Hepatocyte (in vitro differentiated cells): ENCODE results near the gene FBXO10. TPM values are rescaled to one million over a fixed set of nuclear protein-coding genes. Genes with fewer than 3 reads are reported as not detected.
A peak's percentile ranks its signal among the peaks of the same experiment; 100 is the strongest.
"Not testable (repeated sequence)": the region's sequence is repeated elsewhere in the genome, so short reads cannot be mapped to it uniquely, and the experiment has no call there.

Experiments
- DNase-seq: peaks from one replicate; pipeline ENCODE4 v3.0.0-alpha.2; 2016; ENCODE audit warnings: low spot score
- H2AFZ ChIP-seq: fragments of 200-600 bp; sonication (generic); 2 replicates; pipeline ENCODE4 v1.6.0; 2016; ENCODE audit warnings: antibody characterized with exemption, mild to moderate bottlenecking
- H3K27ac ChIP-seq: fragments of 200-600 bp; sonication (generic); 2 replicates; pipeline ENCODE4 v1.5.1; 2016; ENCODE audit warnings: mild to moderate bottlenecking
- H3K27me3 ChIP-seq: fragments of 200-600 bp; sonication (generic); 2 replicates; pipeline ENCODE4 v1.6.1; 2016
- H3K36me3 ChIP-seq: fragments of 200-600 bp; sonication (generic); replicated peaks from 2 replicates; pipeline ENCODE4 v1.5.1; 2016; ENCODE audit warnings: low read depth; ENCODE audit not compliant: insufficient read depth
- H3K4me1 ChIP-seq: fragments of 200-600 bp; sonication (generic); 2 replicates; pipeline ENCODE4 v1.5.1; 2016; ENCODE audit warnings: mild to moderate bottlenecking, moderate library complexity; ENCODE audit not compliant: insufficient read depth
- H3K4me2 ChIP-seq: fragments of 200-600 bp; sonication (generic); 2 replicates; pipeline ENCODE4 v1.6.0; 2016
- H3K4me3 ChIP-seq: fragments of 200-600 bp; sonication (generic); 2 replicates; pipeline ENCODE4 v1.5.1; 2016; ENCODE audit warnings: mild to moderate bottlenecking
- H3K79me2 ChIP-seq: fragments of 200-600 bp; sonication (generic); 2 replicates; pipeline ENCODE4 v1.6.0; 2017; ENCODE audit warnings: mild to moderate bottlenecking
- H3K9me2 ChIP-seq: fragments of 200-600 bp; sonication (generic); replicated peaks from 2 replicates; pipeline ENCODE4 v1.6.0; 2017; ENCODE audit warnings: mild to moderate bottlenecking; ENCODE audit not compliant: insufficient read depth
- H3K9me3 ChIP-seq: fragments of 200-600 bp; sonication (generic); 2 replicates; pipeline ENCODE4 v1.5.1; 2016; ENCODE audit warnings: low read depth, mild to moderate bottlenecking
- H4K20me1 ChIP-seq: fragments of 200-600 bp; sonication (generic); 2 replicates; pipeline ENCODE4 v1.6.0; 2016; ENCODE audit warnings: mild to moderate bottlenecking; ENCODE audit not compliant: insufficient read depth, poor library complexity, severe bottlenecking
- EZH2 ChIP-seq: fragments of 200-600 bp; sonication (generic); IDR thresholded peaks from 2 replicates; pipeline ENCODE4 v1.6.1; 2016; ENCODE audit warnings: antibody characterized with exemption, mild to moderate bottlenecking, borderline replicate concordance
- EZH2phosphoT487 ChIP-seq: fragments of 200-600 bp; sonication (generic); IDR thresholded peaks from one replicate; pipeline ENCODE4 v1.6.1; 2018; ENCODE audit warnings: antibody characterized with exemption, mild to moderate bottlenecking, low read depth, moderate library complexity; ENCODE audit not compliant: unreplicated experiment, severe bottlenecking
- WGBS: methylation state at CpG from one replicate; pipeline ENCODE4 v1.1.6; 2016; ENCODE audit warnings: low lambda C conversion rate; ENCODE audit errors: missing lambda C conversion rate; 5-methylcytosine and 5-hydroxymethylcytosine counted together
- polyA plus RNA-seq: library from polyadenylated mRNA; unstranded; fragments of >200 nt; fragmentation: Nextera tagmentation; extraction: Ambion mirVana; gene quantifications from 2 replicates; pipeline ENCODE4 v1.2.1, GENCODE V29; 2016
- total RNA-seq: library from RNA; depleted of rRNA; stranded (reverse); fragments of >200 nt; gene quantifications from 2 replicates; pipeline ENCODE4 v1.2.3, GENCODE V29; 2014
- TF ChIP-seq, protein P1 (sequence below): fragments of 200-600 bp; sonication (generic); IDR thresholded peaks from 2 replicates; pipeline ENCODE4 v1.5.1; 2016; ENCODE audit warnings: antibody characterized with exemption, mild to moderate bottlenecking; ENCODE audit not compliant: poor library complexity

FBXO10 gene
- total and polyA plus RNA-seq, 2 experiments from 2014 or later, result 7.4 to 12.5 TPM

DNA sequence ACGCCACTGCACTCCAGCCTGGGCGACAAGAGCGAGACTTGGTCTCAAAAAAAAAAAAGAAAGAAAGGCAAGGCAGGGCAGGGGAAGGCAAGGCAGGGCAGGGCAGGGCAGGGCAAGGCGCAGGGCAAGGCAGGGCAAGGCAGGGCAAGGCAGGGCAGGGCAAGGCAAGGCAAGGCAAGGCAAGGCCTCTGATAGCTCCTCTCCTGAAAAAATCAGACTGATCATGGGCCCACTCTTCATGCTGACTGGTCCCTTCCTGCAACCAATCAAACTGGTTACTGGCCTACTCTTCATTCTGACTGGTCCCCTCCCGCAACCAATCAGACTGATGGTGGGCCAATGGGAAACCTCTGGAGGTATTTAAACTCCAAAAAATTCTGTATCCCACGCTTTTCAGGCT, 107.6 kb downstream of the FBXO10 start:
- Histone ChIP-seq H3K36me3 (no peaks in the 10 kb centered on the region), H3K9me3 (no peaks in the 10 kb centered on the region), H3K27ac (no peak overlapping the region), H3K4me2 (no peak overlapping the region), H3K27me3 (no peaks in the 10 kb centered on the region), H2AFZ (no peak overlapping the region), H3K4me1 (peaks cover 6% of the 10 kb centered on the region), H3K9me2 (no peaks in the 10 kb centered on the region), H3K4me3 (no peak overlapping the region), H4K20me1 (peaks cover 3% of the 10 kb centered on the region), H3K79me2 (peaks cover 8% of the 10 kb centered on the region)
- DNase-seq, result no peak
- WGBS, result 88% methylated on average over 4 of the region's 6 CpGs
- no peak for TF ChIP-seq EZH2
- TF ChIP-seq, protein P1, sequence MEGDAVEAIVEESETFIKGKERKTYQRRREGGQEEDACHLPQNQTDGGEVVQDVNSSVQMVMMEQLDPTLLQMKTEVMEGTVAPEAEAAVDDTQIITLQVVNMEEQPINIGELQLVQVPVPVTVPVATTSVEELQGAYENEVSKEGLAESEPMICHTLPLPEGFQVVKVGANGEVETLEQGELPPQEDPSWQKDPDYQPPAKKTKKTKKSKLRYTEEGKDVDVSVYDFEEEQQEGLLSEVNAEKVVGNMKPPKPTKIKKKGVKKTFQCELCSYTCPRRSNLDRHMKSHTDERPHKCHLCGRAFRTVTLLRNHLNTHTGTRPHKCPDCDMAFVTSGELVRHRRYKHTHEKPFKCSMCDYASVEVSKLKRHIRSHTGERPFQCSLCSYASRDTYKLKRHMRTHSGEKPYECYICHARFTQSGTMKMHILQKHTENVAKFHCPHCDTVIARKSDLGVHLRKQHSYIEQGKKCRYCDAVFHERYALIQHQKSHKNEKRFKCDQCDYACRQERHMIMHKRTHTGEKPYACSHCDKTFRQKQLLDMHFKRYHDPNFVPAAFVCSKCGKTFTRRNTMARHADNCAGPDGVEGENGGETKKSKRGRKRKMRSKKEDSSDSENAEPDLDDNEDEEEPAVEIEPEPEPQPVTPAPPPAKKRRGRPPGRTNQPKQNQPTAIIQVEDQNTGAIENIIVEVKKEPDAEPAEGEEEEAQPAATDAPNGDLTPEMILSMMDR, result no peak
- TF ChIP-seq EZH2phosphoT487, result no peak

GRCh38 chr9:37467530-37467929, 108.7 kb downstream of the FBXO10 start:
- Histone ChIP-seq H4K20me1 (peaks cover 12% of the 10 kb centered on the region), H3K79me2 (peaks cover 19% of the 10 kb centered on the region), H3K4me1 (peaks cover 14% of the 10 kb centered on the region), H3K4me2 (peak overlapping the region; percentile 86)
- WGBS, result 97% methylated on average over 17 of the region's 17 CpGs
- H3K9me2 ChIP-seq, H3K9me3 ChIP-seq, DNase-seq, H2AFZ ChIP-seq, H3K4me3 ChIP-seq, H3K36me3 ChIP-seq, H3K27ac ChIP-seq, H3K27me3 ChIP-seq: not testable (repeated sequence)

DNA sequence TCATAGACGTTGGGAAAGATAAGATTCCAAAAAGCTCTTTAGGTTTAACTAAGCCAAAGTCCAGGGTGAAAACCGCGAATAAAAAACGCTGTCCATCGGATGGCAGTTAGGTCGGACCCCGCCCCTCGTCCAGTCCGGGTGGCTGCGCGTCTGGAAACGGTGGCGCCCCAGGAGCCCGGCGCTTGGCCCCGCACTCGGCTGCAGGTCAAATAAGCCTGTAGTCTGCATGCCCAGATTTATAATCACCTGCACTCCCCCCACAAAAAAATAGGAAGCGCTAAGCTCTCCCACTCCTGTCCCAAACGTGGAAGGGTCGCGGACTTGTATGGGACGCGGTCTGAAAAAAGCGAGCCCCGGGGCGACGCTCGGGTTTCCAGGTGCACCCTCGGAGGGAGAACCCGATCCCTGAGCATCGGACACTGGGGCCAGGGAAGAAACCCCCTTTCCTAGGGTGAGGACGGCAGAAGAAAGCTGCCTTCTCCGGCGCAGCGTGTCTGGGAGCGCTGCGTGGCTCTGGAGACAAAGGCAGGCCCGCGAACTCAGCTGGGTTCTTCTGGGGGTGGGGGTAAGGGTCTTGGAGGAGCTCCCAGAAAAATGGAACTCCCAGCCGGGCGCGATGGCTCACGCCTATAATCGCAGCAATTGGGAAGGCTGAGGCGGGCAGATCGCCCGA, 110.0 kb downstream of the FBXO10 start:
- Histone ChIP-seq H3K27ac (peak overlapping the region; percentile 97), H3K4me1 (peaks cover 14% of the 10 kb centered on the region), H4K20me1 (peaks cover 22% of the 10 kb centered on the region), H3K4me2 (peak overlapping the region; percentile 86), H3K27me3 (no peaks in the 10 kb centered on the region), H2AFZ (peak overlapping the region; percentile 95), H3K4me3 (peak overlapping the region; percentile 46), H3K79me2 (peaks cover 32% of the 10 kb centered on the region), H3K9me3 (no peaks in the 10 kb centered on the region), H3K36me3 (no peaks in the 10 kb centered on the region), H3K9me2 (no peaks in the 10 kb centered on the region)
- TF ChIP-seq EZH2phosphoT487 (no peak), EZH2 (no peak)
- TF ChIP-seq, protein P1, result no peak
- peak; percentile 90 for DNase-seq
- WGBS, result 1% methylated on average over 47 of the region's 47 CpGs

GRCh38 chr9:37465249-37466036, 110.7 kb downstream of the FBXO10 start, which contains the start of gene ZBTB5:
Gene ZBTB5, minus strand, starts transcription at chr9:37465450. Its CDS starts 22,899 bp downstream, at chr9:37442551.
- H3K4me1 ChIP-seq, result peaks cover 14% of the 10 kb centered on the region
- H4K20me1 ChIP-seq, result peaks cover 24% of the 10 kb centered on the region
- WGBS, result 1% methylated on average over 41 of the region's 52 CpGs
- peak within 1 kb of the TSS; percentile 86 for H3K4me2 ChIP-seq
- peak within 1 kb of the TSS; percentile 72 for H3K4me3 ChIP-seq
- TF ChIP-seq EZH2 (no peak), EZH2phosphoT487 (no peak)
- TF ChIP-seq, protein P1, result no peak
- no peaks in the 10 kb centered on the region for H3K27me3 ChIP-seq
- H3K27ac ChIP-seq, result peak within 1 kb of the TSS; percentile 97
- peak; percentile 100 for DNase-seq
- peaks cover 40% of the 10 kb centered on the region for H3K79me2 ChIP-seq
- no peaks in the 10 kb centered on the region for H3K9me3 ChIP-seq
- H3K36me3 ChIP-seq, result no peaks in the 10 kb centered on the region
- H2AFZ ChIP-seq, result peak within 1 kb of the TSS; percentile 95
- no peaks in the 10 kb centered on the region for H3K9me2 ChIP-seq
